Activated naive CD4-positive, alpha-beta T cell treated with anti-CD3 and anti-CD28 coated beads, Interleukin-2, amount 50 U/mL, for 16 hours (primary cell): ENCODE data around the gene DNAH12.
A peak's percentile ranks its signal among the peaks of the same experiment; 100 is the strongest.

ENCODE experiments used
- DNase-seq: peaks from one replicate; pipeline ENCODE4 v3.0.0-alpha.2; 2020

DNAH12 gene, protein sequence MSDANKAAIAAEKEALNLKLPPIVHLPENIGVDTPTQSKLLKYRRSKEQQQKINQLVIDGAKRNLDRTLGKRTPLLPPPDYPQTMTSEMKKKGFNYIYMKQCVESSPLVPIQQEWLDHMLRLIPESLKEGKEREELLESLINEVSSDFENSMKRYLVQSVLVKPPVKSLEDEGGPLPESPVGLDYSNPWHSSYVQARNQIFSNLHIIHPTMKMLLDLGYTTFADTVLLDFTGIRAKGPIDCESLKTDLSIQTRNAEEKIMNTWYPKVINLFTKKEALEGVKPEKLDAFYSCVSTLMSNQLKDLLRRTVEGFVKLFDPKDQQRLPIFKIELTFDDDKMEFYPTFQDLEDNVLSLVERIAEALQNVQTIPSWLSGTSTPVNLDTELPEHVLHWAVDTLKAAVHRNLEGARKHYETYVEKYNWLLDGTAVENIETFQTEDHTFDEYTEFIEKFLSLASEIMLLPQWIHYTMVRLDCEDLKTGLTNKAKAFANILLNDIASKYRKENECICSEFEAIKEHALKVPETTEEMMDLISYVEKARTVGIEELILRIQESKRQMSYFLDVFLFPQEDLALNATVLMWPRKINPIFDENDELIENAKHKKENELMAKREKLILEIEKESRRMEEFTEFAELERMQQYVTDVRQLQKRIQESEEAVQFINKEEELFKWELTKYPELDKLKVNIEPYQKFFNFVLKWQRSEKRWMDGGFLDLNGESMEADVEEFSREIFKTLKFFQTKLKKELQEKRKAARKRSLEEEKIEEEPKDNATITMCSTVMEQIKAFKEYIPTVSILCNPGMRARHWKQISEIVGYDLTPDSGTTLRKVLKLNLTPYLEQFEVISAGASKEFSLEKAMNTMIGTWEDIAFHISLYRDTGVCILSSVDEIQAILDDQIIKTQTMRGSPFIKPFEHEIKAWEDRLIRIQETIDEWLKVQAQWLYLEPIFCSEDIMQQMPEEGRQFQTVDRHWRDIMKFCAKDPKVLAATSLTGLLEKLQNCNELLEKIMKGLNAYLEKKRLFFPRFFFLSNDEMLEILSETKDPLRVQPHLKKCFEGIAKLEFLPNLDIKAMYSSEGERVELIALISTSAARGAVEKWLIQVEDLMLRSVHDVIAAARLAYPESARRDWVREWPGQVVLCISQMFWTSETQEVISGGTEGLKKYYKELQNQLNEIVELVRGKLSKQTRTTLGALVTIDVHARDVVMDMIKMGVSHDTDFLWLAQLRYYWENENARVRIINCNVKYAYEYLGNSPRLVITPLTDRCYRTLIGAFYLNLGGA (N-terminal part only)

GRCh38 chr3:57544181-57545125 lies at the start of gene DNAH12:
Gene DNAH12 (minus strand): TSS chr3:57544344. CDS start chr3:57542870, 1,474 bp downstream.
- no peak for DNase-seq

- DNase-seq: no peak
Observed at GRCh38 chr3:57592306-57592705, 48.2 kb upstream of the DNAH12 start.

DNA sequence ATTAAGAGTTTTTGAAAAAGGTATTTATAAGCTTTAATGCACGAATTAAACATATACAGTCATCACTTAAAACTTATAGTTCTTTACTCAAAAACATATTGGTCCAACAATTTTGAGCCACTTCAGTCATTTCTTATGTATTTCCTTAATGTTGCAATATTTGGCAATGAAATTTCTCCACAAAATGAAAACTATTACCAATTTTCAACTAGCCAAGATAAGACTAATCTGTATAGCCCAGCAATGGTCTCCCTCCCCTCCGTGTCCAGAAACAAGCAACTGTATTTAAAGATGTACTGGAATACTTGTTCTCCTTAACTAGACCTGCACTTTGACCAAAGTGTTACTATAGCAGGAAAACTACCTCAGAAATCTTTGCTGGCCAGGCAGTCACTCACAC lies 43.8 kb upstream of the DNAH12 start:
- DNase-seq: no peak

DNA sequence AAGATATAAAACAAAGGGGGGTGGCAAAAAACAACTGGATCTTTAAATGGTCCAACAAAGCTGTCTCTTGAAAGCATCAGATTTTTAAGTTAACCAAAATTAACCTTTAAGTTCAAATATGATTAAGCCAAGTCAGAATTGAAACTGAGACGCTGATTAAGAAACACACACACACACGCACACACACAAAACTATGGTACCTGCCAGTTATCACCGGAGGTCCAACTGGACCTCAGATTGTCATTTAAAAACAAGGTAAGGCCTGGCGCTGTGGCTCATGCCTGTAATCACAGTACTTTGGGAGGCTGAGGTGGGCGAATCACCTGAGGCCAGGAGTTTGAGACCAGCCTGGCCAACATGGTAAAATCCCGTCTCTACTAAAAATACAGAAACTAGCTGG lies 42.6 kb upstream of the DNAH12 start:
- DNase-seq: no peak

DNA sequence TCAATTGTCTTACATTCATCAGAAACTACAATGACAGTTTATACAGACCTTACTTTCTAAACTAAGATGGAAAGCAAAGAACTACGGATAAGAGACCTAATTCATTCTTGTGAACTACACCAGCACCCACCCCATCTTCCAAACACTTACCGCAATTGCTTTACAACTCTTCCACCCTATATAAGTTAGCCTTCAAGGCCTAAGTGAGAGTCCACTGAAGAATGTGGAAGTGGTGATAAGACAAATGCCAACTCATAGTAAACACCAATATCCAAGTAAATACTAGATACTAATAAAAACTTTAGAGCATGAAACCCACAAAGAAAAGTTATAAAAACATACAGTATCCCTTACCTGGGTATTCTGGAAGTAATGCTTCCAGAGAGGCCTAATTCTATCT lies 39.4 kb upstream of the DNAH12 start:
- no peak for DNase-seq

DNA sequence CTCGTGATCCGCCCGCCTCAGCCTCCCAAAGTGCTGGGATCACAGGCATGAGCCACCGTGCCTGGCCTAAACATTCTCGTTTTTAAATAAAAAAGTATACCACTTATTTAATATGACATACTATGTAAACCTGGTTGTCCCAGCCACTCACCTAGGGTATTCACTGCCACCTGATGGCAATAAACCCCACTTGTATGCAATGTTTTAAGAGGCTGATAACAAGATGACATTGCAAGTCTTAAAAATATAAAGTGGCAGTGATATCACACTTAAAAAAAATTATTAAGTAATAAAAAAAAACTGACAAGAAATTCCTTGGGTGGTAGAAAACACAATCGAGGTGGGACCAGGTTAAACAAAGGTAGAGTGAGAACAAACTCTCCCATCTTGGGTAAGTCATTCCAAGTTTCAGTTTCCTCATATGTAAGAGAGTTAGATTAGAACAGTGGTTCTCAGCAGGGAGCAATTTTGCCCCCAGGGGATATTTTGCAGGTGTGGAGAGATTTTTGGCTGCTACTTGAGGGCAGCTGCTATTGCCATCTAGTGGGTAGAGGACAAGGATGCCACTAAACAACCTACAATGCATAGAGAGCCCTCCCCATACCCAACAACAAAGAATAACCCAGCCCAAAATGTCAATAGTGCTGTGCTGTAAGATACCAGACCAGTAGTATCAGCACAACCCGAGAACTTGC lies 38.5 kb upstream of the DNAH12 start:
- DNase-seq: no peak

GRCh38 chr3:57577801-57578200 lies 33.7 kb upstream of the DNAH12 start:
- DNase-seq: no peak

DNA sequence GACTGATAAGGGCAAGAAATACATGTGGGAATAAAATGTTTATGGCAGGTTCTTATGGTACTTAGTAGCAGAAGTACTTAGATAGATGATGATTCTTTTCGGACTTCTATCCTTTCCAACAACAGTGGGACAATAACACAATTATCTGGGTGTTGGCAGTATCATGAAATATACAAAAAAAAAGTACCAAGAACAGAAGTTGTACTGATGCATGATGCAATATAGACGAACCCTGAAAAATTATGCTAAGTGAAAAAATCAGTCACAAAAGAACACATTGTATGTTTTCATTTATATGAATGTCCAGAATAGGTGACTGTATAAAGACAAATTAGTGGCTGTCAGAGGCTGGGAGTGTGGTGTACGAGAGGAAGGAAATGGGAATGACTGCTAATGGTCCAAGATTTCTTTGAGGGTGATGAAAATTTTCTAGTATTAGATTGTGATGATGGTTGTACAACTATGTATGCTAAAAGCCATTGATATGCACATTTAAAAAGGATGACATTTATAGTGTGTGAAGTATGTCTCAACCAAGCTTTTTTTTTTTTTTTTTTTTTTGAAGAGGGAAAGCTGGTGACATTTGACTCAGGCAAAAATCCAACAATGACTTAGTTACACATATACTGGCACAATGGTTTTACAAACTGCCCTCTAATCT lies 32.0 kb upstream of the DNAH12 start:
- no peak for DNase-seq

- no peak for DNase-seq
Observed at GRCh38 chr3:57572096-57572495, 28.0 kb upstream of the DNAH12 start.

DNA sequence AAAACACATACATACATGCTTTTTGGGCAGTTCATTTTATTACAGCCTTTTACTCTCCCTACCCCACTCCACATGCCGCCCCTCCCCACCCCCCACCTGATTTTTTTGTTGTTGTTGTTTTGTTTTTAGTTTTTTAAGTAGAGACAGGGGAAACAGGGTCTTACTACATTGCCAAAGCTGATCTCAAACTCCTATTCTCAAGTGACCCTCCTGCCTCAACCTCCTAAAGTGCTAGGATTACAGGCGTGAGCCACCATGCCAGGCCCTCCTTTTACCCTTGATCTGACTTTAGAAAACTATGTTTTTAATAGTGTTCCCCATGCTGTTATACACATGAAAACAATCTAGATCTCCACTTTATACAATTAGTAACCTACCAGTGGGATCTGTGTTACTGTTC lies 26.7 kb upstream of the DNAH12 start:
- no peak for DNase-seq

- DNase-seq: no peak
Observed at GRCh38 chr3:57569859-57570450, 25.8 kb upstream of the DNAH12 start.

DNA sequence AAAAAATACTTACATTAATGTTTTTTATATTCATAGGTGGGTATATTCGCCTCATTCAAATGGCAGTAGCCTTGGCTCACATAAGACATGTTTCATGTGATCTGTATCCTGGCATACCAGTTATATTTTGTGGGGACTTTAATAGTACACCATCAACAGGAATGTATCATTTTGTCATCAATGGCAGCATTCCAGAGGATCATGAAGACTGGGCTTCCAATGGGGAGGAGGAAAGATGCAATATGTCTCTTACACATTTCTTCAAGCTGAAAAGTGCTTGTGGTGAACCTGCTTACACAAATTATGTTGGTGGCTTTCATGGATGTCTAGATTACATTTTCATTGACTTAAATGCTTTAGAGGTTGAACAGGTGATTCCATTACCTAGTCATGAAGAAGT lies 15.4 kb upstream of the DNAH12 start:
- no peak for DNase-seq

- DNase-seq: peak; percentile 34
Observed at GRCh38 chr3:57557085-57557537, 13.0 kb upstream of the DNAH12 start.

DNA sequence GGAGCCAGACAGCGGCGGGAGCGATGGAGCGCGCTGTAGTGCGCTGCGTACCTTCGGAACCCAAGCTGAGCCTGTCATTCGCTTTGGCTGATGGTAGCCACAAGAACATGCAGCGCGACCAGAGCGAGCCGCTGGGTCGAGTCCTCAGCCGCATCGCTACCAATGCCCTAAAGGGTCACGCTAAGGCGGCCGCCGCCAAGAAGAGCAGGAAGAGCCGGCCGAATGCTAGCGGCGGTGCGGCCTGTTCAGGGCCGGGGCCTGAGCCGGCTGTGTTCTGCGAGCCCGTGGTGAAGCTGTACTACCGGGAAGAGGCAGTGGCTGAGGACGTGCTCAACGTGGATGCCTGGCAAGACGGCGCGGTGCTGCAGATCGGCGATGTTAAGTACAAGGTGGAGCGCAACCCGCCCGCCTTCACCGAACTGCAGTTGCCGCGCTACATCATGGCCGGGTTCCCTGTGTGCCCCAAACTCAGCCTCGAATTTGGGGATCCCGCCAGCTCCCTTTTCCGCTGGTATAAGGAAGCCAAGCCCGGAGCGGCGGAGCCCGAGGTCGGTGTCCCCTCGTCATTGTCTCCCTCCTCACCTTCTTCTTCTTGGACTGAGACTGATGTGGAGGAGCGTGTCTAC lies 12.4 kb upstream of the DNAH12 start:
- DNase-seq: peak; percentile 34

DNA sequence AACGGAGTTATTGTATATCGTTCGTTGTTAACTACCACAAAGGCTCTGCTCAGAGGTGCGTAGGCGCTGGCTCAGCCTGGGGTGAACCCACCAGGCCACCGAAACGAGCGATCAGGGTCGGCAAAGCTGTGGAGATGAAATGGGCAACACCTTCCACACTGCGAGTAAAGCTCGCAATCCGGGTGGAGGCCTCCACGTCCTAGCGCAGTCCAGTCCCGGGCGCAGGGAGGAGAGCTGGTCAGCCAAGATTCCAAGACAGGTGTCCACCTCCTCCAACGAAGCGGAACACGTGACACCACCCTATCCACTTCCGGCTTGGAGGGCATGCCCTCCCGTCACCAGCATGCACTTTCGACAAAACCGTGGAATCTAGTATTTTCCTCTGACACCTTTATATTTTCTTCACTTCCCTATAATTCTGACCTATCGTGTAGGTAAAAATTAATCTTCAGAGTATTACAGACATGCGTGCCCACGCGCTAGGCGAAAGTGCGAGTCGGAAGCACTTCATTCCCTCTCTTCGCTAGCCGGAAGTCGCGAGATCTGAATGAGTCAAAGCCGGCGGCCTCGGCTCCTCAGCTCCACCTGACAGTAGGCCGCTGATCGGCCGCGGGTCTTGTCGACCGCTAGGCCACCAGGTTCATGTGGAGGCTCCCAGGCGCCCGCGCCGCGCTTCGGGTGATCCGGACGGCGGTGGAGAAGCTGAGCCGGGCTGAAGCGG lies 11.8 kb upstream of the DNAH12 start, which contains the start of gene PDE12:
TSS of gene PDE12 (plus strand) at position 537 of the 721 bp plus-strand sequence. CDS start at position 643, 106 bp downstream.
- DNase-seq: peak; percentile 83

DNA sequence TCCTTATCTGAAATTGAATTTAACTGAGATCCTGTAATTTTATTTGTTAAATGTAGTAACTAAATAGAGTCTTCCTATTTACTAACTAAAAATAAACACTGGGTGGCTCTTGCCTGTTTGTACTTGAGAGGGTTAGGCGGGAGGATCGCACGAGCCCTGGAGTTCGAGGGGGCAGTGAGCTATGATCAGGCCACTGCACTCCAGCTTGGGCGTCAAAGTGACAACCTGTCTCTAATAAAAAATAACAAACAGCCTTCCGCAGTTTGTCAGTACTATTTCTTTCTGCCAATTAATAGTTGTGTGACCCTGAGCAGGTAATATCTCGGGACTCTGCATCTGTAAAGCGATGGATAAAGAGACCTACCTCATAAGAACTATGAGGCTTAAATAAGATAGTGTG lies 11.2 kb upstream of the DNAH12 start:
- DNase-seq: no peak

GRCh38 chr3:57546616-57547015 lies 2.5 kb upstream of the DNAH12 start:
- DNase-seq: no peak

- DNase-seq: no peak
Observed at GRCh38 chr3:57545636-57546268, 1.6 kb upstream of the DNAH12 start.
